ENCODE results near the gene TMTC2. TPM values are rescaled to one million over a fixed set of nuclear protein-coding genes. Genes with fewer than 3 reads are reported as not detected.

Gene TMTC2
- total and polyA plus RNA-seq, 2 donors (not counting 1 experiment from before 2014, with no cell fraction given): 2.4 to 3.2 TPM

DNA sequence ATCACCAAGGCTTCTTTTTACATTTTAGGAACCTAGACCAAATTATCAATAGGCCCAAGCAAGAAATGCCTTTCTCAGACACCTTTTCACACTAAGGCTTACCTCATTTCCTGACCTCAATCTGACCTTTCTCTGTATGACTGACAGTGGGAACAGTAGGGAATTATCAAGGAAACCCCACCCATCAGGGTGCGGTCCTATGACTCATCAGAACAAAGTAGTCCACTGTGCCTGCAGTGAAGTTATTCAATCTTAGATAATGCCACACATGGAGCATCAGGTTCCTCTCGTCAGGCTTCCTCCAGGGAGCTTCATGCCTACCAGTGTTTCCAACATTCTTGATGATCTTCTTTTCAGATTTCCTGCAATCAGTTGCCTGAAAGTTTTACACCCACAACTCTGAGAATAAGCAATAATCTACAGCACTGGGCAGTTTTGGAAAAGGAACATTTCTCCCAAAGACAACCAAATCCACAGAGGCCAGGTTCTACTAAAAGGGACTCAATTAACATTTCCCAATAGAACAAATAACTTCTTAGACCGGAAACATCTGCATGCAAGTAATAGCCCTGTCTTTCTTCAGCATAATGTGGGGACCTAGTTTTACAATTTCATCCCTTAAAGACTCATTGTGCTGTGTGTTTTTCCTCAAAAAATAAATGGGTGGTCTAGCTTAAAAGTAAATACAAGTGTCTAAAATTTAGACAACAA, 35.9 kb upstream of the TMTC2 start:
- no peak for DNase-seq
- no peak overlapping the region for H3K27ac ChIP-seq (ENCODE audit: low read length in 2 of 2)
- H3K9me3 ChIP-seq (ENCODE audit: control extremely low read depth in 1 of 3, control insufficient read depth in 2 of 3, insufficient read depth in 1 of 3, low read length in 2 of 3): no peaks in the 10 kb centered on the region
- TF ChIP-seq, protein P1, sequence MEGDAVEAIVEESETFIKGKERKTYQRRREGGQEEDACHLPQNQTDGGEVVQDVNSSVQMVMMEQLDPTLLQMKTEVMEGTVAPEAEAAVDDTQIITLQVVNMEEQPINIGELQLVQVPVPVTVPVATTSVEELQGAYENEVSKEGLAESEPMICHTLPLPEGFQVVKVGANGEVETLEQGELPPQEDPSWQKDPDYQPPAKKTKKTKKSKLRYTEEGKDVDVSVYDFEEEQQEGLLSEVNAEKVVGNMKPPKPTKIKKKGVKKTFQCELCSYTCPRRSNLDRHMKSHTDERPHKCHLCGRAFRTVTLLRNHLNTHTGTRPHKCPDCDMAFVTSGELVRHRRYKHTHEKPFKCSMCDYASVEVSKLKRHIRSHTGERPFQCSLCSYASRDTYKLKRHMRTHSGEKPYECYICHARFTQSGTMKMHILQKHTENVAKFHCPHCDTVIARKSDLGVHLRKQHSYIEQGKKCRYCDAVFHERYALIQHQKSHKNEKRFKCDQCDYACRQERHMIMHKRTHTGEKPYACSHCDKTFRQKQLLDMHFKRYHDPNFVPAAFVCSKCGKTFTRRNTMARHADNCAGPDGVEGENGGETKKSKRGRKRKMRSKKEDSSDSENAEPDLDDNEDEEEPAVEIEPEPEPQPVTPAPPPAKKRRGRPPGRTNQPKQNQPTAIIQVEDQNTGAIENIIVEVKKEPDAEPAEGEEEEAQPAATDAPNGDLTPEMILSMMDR (IDR thresholded peaks at IDR 0.05): no peak
- no peak for TF ChIP-seq EZH2 (IDR thresholded peaks at IDR 0.05; ENCODE audit: borderline replicate concordance, insufficient read depth, low read depth, low read length, poor library complexity, severe bottlenecking)
- ATAC-seq (ENCODE audit: low read depth): no peak
- no peaks in the 10 kb centered on the region for H3K36me3 ChIP-seq (replicated peaks in 1 of 2; ENCODE audit: control extremely low read depth in 1 of 2, control insufficient read depth in 1 of 2, extremely low read depth in 1 of 2, insufficient read depth in 2 of 2, low read length in 1 of 2)
- no peaks in the 10 kb centered on the region for H3K27me3 ChIP-seq (replicated peaks in 1 of 4; ENCODE audit: control extremely low read depth in 1 of 4, control insufficient read depth in 3 of 4, insufficient read depth in 4 of 4, low read length in 3 of 4)
- H4K20me1 ChIP-seq (ENCODE audit: control insufficient read depth, insufficient read depth, low read length, poor library complexity, severe bottlenecking): no peaks in the 10 kb centered on the region
- H3K79me2 ChIP-seq (ENCODE audit: control insufficient read depth, insufficient read depth, low read length): no peaks in the 10 kb centered on the region
- 71% methylated on average over 1 of the region's 3 CpGs for WGBS (ENCODE audit: insufficient coverage)
- Mint-ChIP-seq H3K27ac (no peak overlapping the region), H3K9me3 (ENCODE audit: insufficient read depth) (no peaks in the 10 kb centered on the region), H3K4me1 (no peaks in the 10 kb centered on the region), H3K4me3 (no peak overlapping the region), H3K27me3 (peaks cover 3% of the 10 kb centered on the region)
- intact Hi-C loops (cut with micrococcal nuclease): no loop called here
- no peak overlapping the region for H2AFZ ChIP-seq (ENCODE audit: insufficient read depth, low read depth, low read length, poor library complexity, severe bottlenecking)
- H3K4me3 ChIP-seq (ENCODE audit: control extremely low read depth in 1 of 5, extremely low read depth in 1 of 5, insufficient read depth in 1 of 5, low read depth in 2 of 5, low read length in 4 of 5): no peak overlapping the region
- POLR2A ChIA-PET: no interaction called here
- CTCF ChIA-PET: no interaction called here
- no peak overlapping the region for H3K4me2 ChIP-seq (replicated peaks; ENCODE audit: low read depth, low read length, poor library complexity, severe bottlenecking)
- no peaks in the 10 kb centered on the region for H3K4me1 ChIP-seq (ENCODE audit: control insufficient read depth in 2 of 2, insufficient read depth in 2 of 2, low read length in 2 of 2)
- no peak overlapping the region for H3K9ac ChIP-seq (ENCODE audit: low read length)

DNA sequence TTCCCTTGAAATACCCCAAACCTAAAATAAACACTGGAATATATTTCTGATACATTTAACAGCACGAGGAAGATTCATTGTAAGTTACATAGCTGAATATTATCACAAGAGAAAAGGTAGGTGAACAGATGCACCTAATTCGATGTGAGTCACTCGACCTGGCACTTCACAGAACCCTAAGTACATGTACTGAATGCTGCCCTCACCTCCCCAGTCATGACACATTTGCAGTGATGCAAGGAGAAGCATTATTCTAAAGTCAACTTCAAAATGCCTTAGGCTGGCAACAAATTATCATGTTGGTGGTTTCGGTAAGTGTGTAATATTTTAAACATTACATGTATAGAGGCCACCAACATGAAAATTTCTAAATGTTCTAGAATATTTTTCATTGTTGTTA, 35.2 kb upstream of the TMTC2 start:
- Mint-ChIP-seq H3K27me3 (peaks cover 6% of the 10 kb centered on the region), H3K27ac (no peak overlapping the region), H3K4me1 (no peaks in the 10 kb centered on the region), H3K4me3 (no peak overlapping the region), H3K9me3 (ENCODE audit: insufficient read depth) (no peaks in the 10 kb centered on the region)
- Histone ChIP-seq H3K27me3 (replicated peaks in 1 of 4; ENCODE audit: control extremely low read depth in 1 of 4, control insufficient read depth in 3 of 4, insufficient read depth in 4 of 4, low read length in 3 of 4) (no peaks in the 10 kb centered on the region), H3K79me2 (ENCODE audit: control insufficient read depth, insufficient read depth, low read length) (no peaks in the 10 kb centered on the region), H3K9ac (ENCODE audit: low read length) (no peak overlapping the region), H3K36me3 (replicated peaks in 1 of 2; ENCODE audit: control extremely low read depth in 1 of 2, control insufficient read depth in 1 of 2, extremely low read depth in 1 of 2, insufficient read depth in 2 of 2, low read length in 1 of 2) (no peaks in the 10 kb centered on the region), H3K9me3 (ENCODE audit: control extremely low read depth in 1 of 3, control insufficient read depth in 2 of 3, insufficient read depth in 1 of 3, low read length in 2 of 3) (peaks cover 0 to 1% (median 0%) of the 10 kb centered on the region in 3 donors), H3K4me1 (ENCODE audit: control insufficient read depth in 2 of 2, insufficient read depth in 2 of 2, low read length in 2 of 2) (no peaks in the 10 kb centered on the region), H3K27ac (ENCODE audit: low read length in 2 of 2) (no peak overlapping the region), H2AFZ (ENCODE audit: insufficient read depth, low read depth, low read length, poor library complexity, severe bottlenecking) (no peak overlapping the region), H3K4me2 (replicated peaks; ENCODE audit: low read depth, low read length, poor library complexity, severe bottlenecking) (no peak overlapping the region), H3K4me3 (ENCODE audit: control extremely low read depth in 1 of 5, extremely low read depth in 1 of 5, insufficient read depth in 1 of 5, low read depth in 2 of 5, low read length in 4 of 5) (no peak overlapping the region), H4K20me1 (ENCODE audit: control insufficient read depth, insufficient read depth, low read length, poor library complexity, severe bottlenecking) (no peaks in the 10 kb centered on the region)
- intact Hi-C loops (cut with micrococcal nuclease): no loop called here
- no peak for TF ChIP-seq EZH2 (IDR thresholded peaks at IDR 0.05; ENCODE audit: borderline replicate concordance, insufficient read depth, low read depth, low read length, poor library complexity, severe bottlenecking)
- TF ChIP-seq, protein P1 (IDR thresholded peaks at IDR 0.05): no peak
- ChIA-PET POLR2A (no interaction called here), CTCF (no interaction called here)
- no peak for ATAC-seq (ENCODE audit: low read depth)
- WGBS (ENCODE audit: insufficient coverage): no CpG with 5 or more reads among the region's 4 CpGs
- no peak for DNase-seq

Measured in B cell (primary cell).